ENCODE measurements around the gene TBC1D2B. TPM values are rescaled to one million over a fixed set of nuclear protein-coding genes. Genes with fewer than 3 reads are reported as not detected.

The TBC1D2B gene
- total and polyA plus RNA-seq, 2 experiments from 2014 or later: 6.5 to 16.5 TPM

DNA sequence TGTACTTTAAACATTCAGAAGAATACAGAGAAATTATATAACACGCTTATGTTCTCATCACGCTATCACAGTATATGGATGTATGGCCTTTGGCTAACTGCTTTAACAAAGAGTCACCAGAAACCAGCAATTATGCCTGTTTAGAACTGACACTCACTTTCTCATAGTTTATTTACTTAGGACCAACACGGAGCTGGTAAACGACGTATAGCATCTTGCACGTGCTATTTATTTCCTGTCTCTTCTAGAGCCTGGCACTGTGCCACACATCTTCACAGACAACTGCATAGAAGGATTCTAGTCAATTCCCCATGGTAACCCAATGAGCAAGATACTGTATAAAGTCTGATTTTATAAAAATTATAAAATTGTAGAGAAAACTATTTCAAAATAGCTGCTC is 43.6 kb downstream of the TBC1D2B start:
- TF ChIP-seq, protein P1, sequence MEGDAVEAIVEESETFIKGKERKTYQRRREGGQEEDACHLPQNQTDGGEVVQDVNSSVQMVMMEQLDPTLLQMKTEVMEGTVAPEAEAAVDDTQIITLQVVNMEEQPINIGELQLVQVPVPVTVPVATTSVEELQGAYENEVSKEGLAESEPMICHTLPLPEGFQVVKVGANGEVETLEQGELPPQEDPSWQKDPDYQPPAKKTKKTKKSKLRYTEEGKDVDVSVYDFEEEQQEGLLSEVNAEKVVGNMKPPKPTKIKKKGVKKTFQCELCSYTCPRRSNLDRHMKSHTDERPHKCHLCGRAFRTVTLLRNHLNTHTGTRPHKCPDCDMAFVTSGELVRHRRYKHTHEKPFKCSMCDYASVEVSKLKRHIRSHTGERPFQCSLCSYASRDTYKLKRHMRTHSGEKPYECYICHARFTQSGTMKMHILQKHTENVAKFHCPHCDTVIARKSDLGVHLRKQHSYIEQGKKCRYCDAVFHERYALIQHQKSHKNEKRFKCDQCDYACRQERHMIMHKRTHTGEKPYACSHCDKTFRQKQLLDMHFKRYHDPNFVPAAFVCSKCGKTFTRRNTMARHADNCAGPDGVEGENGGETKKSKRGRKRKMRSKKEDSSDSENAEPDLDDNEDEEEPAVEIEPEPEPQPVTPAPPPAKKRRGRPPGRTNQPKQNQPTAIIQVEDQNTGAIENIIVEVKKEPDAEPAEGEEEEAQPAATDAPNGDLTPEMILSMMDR (IDR thresholded peaks at IDR 0.05; ENCODE audit: low read depth, low read length): no peak
- Histone ChIP-seq H3K4me1 (ENCODE audit: low read depth) (peaks cover 25% of the 10 kb centered on the region), H3K4me3 (no peak overlapping the region), H3K27me3 (no peaks in the 10 kb centered on the region), H3K27ac (no peak overlapping the region), H3K36me3 (peaks cover 4% of the 10 kb centered on the region), H3K9me3 (ENCODE audit: low read depth) (no peaks in the 10 kb centered on the region)
- DNase-seq (ENCODE audit: low read depth in 1 of 2, low spot score in 1 of 2): no peak

DNA sequence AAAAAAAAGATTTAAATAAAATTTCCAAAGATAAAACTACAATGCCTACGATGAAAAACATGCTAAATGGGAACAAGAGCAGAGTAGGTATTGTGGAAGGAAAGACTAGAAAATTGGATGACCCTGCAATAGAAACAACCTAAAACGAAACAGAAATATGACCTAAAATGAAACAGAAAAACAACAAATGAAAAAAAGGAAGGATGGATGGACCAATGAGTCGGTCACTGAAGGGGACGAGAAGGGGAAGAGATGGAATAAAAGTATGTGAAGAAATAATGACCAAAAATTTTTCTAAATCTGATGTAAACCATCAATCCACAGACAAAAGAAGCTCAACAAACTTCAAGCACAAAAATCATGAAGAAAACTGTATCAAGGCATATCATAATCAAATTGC is 44.8 kb downstream of the TBC1D2B start:
- TF ChIP-seq, protein P1 (IDR thresholded peaks at IDR 0.05; ENCODE audit: low read depth, low read length): no peak
- Histone ChIP-seq H3K36me3 (peaks cover 4% of the 10 kb centered on the region), H3K9me3 (ENCODE audit: low read depth) (no peaks in the 10 kb centered on the region), H3K4me1 (ENCODE audit: low read depth) (peaks cover 25% of the 10 kb centered on the region), H3K27me3 (no peaks in the 10 kb centered on the region), H3K27ac (no peak overlapping the region), H3K4me3 (no peak overlapping the region)
- no peak for DNase-seq (ENCODE audit: low read depth in 1 of 2, low spot score in 1 of 2)

DNA sequence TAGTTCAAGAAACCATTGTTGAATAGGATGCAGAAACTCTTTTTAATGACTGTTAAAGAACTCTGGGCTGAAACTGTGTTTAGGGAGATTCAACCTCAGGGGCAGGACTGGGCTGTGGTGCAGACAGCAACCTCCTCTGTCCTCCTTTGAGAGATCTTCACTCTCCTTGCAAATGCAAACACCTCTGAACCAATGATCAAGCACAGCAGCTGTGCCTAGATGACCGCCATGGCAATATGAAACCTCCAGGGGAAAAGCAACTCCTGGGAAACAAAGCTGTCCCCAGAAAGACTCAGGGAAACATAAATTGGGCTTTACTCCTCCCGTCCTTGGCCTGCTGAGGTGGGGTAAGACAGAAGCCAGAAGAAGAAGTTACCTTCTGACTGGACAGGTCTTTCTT is 52.6 kb downstream of the TBC1D2B start:
- Histone ChIP-seq H3K27ac (no peak overlapping the region), H3K4me1 (ENCODE audit: low read depth) (no peaks in the 10 kb centered on the region)

DNA sequence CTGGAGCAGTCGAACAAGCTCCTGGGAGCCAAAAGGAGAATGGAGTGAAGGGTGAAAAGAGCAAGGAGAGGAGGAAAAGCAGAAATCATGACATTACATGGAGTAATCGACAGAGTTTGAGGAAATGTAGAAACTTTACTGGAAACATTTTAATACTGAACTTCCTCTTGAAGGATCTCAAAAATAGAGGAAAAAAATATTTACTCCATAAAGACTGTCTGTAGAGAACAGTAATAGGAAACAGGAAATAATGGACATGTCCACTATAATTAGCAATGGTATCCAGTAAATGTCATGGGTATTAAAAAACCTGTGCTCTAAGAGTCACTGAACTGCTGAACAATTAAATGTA is 53.0 kb downstream of the TBC1D2B start:
- Histone ChIP-seq H3K36me3 (peaks cover 3% of the 10 kb centered on the region), H3K4me1 (ENCODE audit: low read depth) (no peaks in the 10 kb centered on the region), H3K27me3 (no peaks in the 10 kb centered on the region), H3K4me3 (no peak overlapping the region), H3K27ac (no peak overlapping the region), H3K9me3 (ENCODE audit: low read depth) (no peaks in the 10 kb centered on the region)
- DNase-seq (ENCODE audit: low read depth in 1 of 2, low spot score in 1 of 2): no peak
- TF ChIP-seq, protein P1 (IDR thresholded peaks at IDR 0.05; ENCODE audit: low read depth, low read length): no peak

More for the DNA sequence above, 52.6 kb downstream of the TBC1D2B start:
- DNase-seq (ENCODE audit: low read depth in 1 of 2, low spot score in 1 of 2): no peak
- Histone ChIP-seq H3K27me3 (no peaks in the 10 kb centered on the region), H3K4me3 (no peak overlapping the region), H3K9me3 (ENCODE audit: low read depth) (no peaks in the 10 kb centered on the region), H3K36me3 (peaks cover 4% of the 10 kb centered on the region)
- TF ChIP-seq, protein P1 (IDR thresholded peaks at IDR 0.05; ENCODE audit: low read depth, low read length): no peak

DNA sequence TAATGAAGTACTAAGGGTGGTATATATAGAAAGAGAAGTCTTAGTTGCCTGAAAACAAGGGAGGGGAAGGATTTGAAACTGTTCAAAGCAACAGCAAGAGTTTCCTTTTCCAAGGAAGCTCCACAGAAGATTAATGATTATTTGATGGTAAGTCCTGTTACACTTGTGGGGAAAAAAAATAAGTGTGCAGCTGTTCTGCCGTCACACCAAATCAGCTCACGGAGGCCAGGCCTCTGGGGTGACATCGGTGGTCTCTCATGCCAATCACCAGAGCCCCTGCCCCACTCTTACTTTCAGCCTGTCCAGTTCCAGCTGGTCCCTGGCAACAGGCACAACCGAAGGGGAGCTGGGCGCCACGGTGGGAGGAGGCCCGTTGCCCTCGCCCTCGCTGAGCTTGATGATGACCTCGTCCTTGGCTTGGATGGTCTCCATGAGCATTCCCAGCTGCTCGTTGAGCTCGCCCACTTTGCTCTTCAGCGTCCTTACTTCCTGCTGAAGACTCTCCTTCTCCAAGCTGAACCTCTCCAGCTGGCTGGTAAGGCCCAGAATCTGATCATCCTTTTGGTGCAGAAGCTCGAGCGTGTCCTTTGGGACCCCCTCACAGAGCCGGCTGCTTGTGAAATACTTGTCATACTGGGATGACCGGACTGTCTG is 53.5 kb downstream of the TBC1D2B start:
- DNase-seq (ENCODE audit: low read depth in 1 of 2, low spot score in 1 of 2): peak in 1 of 2 donors; percentile 61
- H3K27me3 ChIP-seq: no peaks in the 10 kb centered on the region
- H3K9me3 ChIP-seq (ENCODE audit: low read depth): no peaks in the 10 kb centered on the region
- TF ChIP-seq, protein P1 (IDR thresholded peaks at IDR 0.05; ENCODE audit: low read depth, low read length): no peak
- peaks cover 3% of the 10 kb centered on the region for H3K4me1 ChIP-seq (ENCODE audit: low read depth)
- H3K4me3 ChIP-seq: no peak overlapping the region
- no peaks in the 10 kb centered on the region for H3K36me3 ChIP-seq
- no peak overlapping the region for H3K27ac ChIP-seq
